ENCODE data around the gene ZDHHC24. TPM values are rescaled to one million over a fixed set of nuclear protein-coding genes. Genes with fewer than 3 reads are reported as not detected.
A peak's percentile ranks its signal among the peaks of the same experiment; 100 is the strongest.

The ZDHHC24 gene, protein sequence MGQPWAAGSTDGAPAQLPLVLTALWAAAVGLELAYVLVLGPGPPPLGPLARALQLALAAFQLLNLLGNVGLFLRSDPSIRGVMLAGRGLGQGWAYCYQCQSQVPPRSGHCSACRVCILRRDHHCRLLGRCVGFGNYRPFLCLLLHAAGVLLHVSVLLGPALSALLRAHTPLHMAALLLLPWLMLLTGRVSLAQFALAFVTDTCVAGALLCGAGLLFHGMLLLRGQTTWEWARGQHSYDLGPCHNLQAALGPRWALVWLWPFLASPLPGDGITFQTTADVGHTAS
- 4.1 and 10.0 TPM in 2 replicates for total RNA-seq (ENCODE audit: low replicate concordance)

DNA sequence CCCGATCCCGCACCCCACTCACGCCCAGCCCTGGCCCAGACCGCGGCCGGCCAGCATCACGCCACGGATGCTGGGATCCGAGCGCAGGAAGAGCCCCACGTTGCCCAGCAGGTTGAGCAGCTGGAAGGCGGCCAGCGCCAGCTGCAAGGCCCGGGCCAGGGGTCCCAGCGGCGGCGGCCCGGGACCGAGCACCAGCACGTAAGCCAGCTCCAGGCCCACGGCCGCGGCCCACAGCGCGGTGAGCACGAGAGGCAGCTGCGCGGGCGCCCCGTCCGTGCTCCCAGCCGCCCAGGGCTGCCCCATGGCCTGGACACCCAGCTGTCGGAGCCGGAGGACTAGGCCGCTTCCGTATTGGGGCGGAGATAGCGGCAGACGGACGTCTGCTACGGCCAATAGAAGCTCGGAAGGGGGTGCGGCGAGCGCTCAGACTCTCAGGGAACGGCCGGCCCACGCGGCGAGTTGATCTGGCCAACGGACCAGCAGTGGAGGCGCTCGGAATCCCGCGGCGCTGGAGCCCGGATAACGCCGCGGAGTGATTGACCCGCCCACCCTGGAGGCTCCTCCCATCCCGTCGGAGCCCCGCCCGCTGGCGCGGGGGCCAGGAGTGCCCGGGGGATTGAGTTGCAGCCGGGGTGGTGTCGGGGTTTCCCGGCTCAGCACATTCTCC, at the start of gene ZDHHC24:
Gene ZDHHC24 (minus strand): TSS at position 348 of the 667 bp plus-strand sequence. CDS start 45 bp downstream, at position 303.
- peak within 1 kb of the TSS; percentile 87 for H3K4me2 ChIP-seq
- H3K4me3 Mint-ChIP-seq: peak within 1 kb of the TSS; percentile 91
- H3K4me1 ChIP-seq: peaks cover 32% of the 10 kb centered on the region
- H3K79me2 ChIP-seq (ENCODE audit: low read depth): no peaks in the 10 kb centered on the region
- H3K36me3 Mint-ChIP-seq: peaks cover 3% of the 10 kb centered on the region
- peaks cover 15% of the 10 kb centered on the region for H4K20me1 ChIP-seq (ENCODE audit: low read depth)
- peaks cover 23% of the 10 kb centered on the region for H3K27me3 Mint-ChIP-seq (ENCODE audit: insufficient read depth, low read depth)
- H3K27ac Mint-ChIP-seq: no peak within 1 kb of the TSS
- no peak within 1 kb of the TSS for H3K27ac ChIP-seq
- no peaks in the 10 kb centered on the region for H3K27me3 ChIP-seq
- peak; percentile 99 for DNase-seq (ENCODE audit: low spot score)
- H3K9me3 Mint-ChIP-seq: no peaks in the 10 kb centered on the region
- peak within 1 kb of the TSS; percentile 71 for H3K4me3 ChIP-seq
- H3F3A ChIP-seq (ENCODE audit: low read depth): peaks cover 46% of the 10 kb centered on the region
- H3K36me3 ChIP-seq: no peaks in the 10 kb centered on the region
- TF ChIP-seq, protein P1, sequence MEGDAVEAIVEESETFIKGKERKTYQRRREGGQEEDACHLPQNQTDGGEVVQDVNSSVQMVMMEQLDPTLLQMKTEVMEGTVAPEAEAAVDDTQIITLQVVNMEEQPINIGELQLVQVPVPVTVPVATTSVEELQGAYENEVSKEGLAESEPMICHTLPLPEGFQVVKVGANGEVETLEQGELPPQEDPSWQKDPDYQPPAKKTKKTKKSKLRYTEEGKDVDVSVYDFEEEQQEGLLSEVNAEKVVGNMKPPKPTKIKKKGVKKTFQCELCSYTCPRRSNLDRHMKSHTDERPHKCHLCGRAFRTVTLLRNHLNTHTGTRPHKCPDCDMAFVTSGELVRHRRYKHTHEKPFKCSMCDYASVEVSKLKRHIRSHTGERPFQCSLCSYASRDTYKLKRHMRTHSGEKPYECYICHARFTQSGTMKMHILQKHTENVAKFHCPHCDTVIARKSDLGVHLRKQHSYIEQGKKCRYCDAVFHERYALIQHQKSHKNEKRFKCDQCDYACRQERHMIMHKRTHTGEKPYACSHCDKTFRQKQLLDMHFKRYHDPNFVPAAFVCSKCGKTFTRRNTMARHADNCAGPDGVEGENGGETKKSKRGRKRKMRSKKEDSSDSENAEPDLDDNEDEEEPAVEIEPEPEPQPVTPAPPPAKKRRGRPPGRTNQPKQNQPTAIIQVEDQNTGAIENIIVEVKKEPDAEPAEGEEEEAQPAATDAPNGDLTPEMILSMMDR (IDR thresholded peaks at IDR 0.05): no peak
- no peak for TF ChIP-seq EZH2 (IDR thresholded peaks at IDR 0.05)
- no peak for TF ChIP-seq EZH2phosphoT487 (IDR thresholded peaks at IDR 0.05)
- no peaks in the 10 kb centered on the region for H3K9me3 ChIP-seq (ENCODE audit: low read depth)
- no peak within 1 kb of the TSS for H2AFZ ChIP-seq (replicated peaks)
- H3K4me1 Mint-ChIP-seq: peaks cover 52% of the 10 kb centered on the region
- peak within 1 kb of the TSS; percentile 74 for H3K9ac ChIP-seq

DNA sequence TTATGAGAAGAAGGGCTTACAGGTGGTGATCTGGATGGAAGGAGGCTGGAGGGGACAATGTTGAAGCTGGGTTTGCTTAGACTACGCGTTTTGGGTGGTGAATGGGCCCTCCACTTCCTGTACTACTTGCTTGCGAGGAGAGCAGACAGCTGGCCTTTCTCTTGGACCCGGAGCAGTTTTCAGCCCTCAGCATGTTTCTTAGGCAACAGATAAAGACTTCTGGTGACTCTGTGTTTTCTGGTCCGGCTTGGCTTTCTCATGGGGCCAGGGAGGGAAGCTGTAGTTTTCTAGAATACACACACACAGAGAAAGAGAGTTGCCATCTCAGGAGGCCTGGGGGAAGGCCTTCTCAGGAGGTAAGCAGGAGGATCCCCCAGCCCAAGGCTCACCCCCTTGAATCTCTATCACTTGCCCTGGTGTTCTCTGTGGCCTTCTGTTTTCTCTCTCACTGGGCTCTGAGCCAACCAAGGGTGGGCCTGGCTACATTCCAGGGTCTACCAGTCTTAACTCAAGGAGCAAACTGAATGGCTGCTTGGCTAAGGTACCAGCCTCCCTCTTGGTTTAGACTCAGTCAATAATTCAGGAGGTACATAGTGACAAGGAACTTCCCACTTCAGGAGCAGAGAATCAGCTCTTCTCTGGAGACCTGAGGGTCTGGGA, 49.5 kb upstream of the ZDHHC24 start:
- Mint-ChIP-seq H3K4me1 (peaks cover 22% of the 10 kb centered on the region), H3K27me3 (ENCODE audit: insufficient read depth, low read depth) (peaks cover 11% of the 10 kb centered on the region), H3K9me3 (peaks cover 19% of the 10 kb centered on the region), H3K4me3 (peak overlapping the region; percentile 39), H3K36me3 (peaks cover 8% of the 10 kb centered on the region), H3K27ac (no peak overlapping the region)
- H3K4me1 ChIP-seq: peaks cover 6% of the 10 kb centered on the region
- no peak for DNase-seq (ENCODE audit: low spot score)
- H3K4me2 ChIP-seq: no peak overlapping the region
- no peak overlapping the region for H2AFZ ChIP-seq (replicated peaks)
- H3K27ac ChIP-seq: no peak overlapping the region
- H3K9ac ChIP-seq: no peak overlapping the region
- TF ChIP-seq, protein P1 (IDR thresholded peaks at IDR 0.05): no peak
- TF ChIP-seq EZH2 (IDR thresholded peaks at IDR 0.05) (no peak), EZH2phosphoT487 (IDR thresholded peaks at IDR 0.05) (no peak)
- no peaks in the 10 kb centered on the region for H3K36me3 ChIP-seq
- peaks cover 10% of the 10 kb centered on the region for H3F3A ChIP-seq (ENCODE audit: low read depth)
- H3K79me2 ChIP-seq (ENCODE audit: low read depth): peaks cover 13% of the 10 kb centered on the region
- H3K4me3 ChIP-seq: no peak overlapping the region
- no peaks in the 10 kb centered on the region for H4K20me1 ChIP-seq (ENCODE audit: low read depth)
- no peaks in the 10 kb centered on the region for H3K27me3 ChIP-seq
- no peaks in the 10 kb centered on the region for H3K9me3 ChIP-seq (ENCODE audit: low read depth)

DNA sequence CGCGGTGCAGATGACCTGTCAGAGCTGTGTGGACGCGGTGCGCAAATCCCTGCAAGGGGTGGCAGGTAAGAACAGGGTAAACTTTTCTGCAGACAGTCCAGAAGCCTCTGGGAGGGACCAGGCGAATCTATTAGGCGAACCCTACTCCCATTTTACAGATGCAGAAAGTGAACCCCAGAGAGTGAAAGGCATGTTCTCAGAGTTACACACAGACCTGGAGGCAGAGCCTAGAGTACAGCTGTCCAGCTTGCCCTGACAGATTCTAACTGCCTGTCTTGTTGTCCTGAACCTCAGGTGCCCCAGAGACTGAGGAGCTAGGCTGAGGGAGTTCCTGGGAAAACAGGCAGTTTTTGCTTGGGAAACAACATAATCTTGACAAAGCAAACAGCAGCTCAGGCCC, 47.8 kb upstream of the ZDHHC24 start:
- H3K27ac Mint-ChIP-seq: peak overlapping the region; percentile 100
- no peak overlapping the region for H3K27ac ChIP-seq
- H3K4me3 Mint-ChIP-seq: peak overlapping the region; percentile 100
- peak overlapping the region; percentile 85 for H3K4me2 ChIP-seq
- H3K4me1 Mint-ChIP-seq: peaks cover 18% of the 10 kb centered on the region
- peaks cover 8% of the 10 kb centered on the region for H3K36me3 Mint-ChIP-seq
- peaks cover 26% of the 10 kb centered on the region for H3K9me3 Mint-ChIP-seq
- no peak for DNase-seq (ENCODE audit: low spot score)
- H3F3A ChIP-seq (ENCODE audit: low read depth): peaks cover 10% of the 10 kb centered on the region
- TF ChIP-seq EZH2 (IDR thresholded peaks at IDR 0.05) (no peak), EZH2phosphoT487 (IDR thresholded peaks at IDR 0.05) (no peak)
- TF ChIP-seq, protein P1 (IDR thresholded peaks at IDR 0.05): no peak
- H2AFZ ChIP-seq (replicated peaks): no peak overlapping the region
- peaks cover 13% of the 10 kb centered on the region for H3K79me2 ChIP-seq (ENCODE audit: low read depth)
- peaks cover 11% of the 10 kb centered on the region for H3K27me3 Mint-ChIP-seq (ENCODE audit: insufficient read depth, low read depth)
- H3K36me3 ChIP-seq: no peaks in the 10 kb centered on the region
- peaks cover 6% of the 10 kb centered on the region for H3K4me1 ChIP-seq
- no peaks in the 10 kb centered on the region for H3K27me3 ChIP-seq
- no peaks in the 10 kb centered on the region for H4K20me1 ChIP-seq (ENCODE audit: low read depth)
- H3K4me3 ChIP-seq: peak overlapping the region; percentile 55
- H3K9me3 ChIP-seq (ENCODE audit: low read depth): no peaks in the 10 kb centered on the region
- H3K9ac ChIP-seq: no peak overlapping the region

Measured in neural progenitor cell (in vitro differentiated cells).